ENCODE results near the gene ARFGAP2. TPM values are rescaled to one million over a fixed set of nuclear protein-coding genes. Genes with fewer than 3 reads are reported as not detected.

Gene ARFGAP2
- total and polyA plus RNA-seq, 2 donors (not counting 3 experiments of a cell fraction or from before 2014, with no cell fraction given) = 78.9 to 108 TPM

GRCh38 chr11:47130543-47130942 is 46.1 kb downstream of the ARFGAP2 start:
- H3K79me2 ChIP-seq (ENCODE audit: control insufficient read depth, insufficient read depth, low read length) = no peaks in the 10 kb centered on the region
- no peak for TF ChIP-seq GATA2 (IDR thresholded peaks at IDR 0.05; ENCODE audit: insufficient read depth, insufficient read length, low read depth, low read length)
- TF ChIP-seq EZH2 (IDR thresholded peaks at IDR 0.05; ENCODE audit: borderline replicate concordance, low read depth, low read length, severe bottlenecking) = no peak
- no peak for TF ChIP-seq POLR2AphosphoS5 (IDR thresholded peaks at IDR 0.05; ENCODE audit: insufficient read depth, low read depth, low read length)
- no peak for TF ChIP-seq FOS (IDR thresholded peaks at IDR 0.05; ENCODE audit: borderline replicate concordance, insufficient read depth, low read length)
- TF ChIP-seq JUN (IDR thresholded peaks at IDR 0.05; ENCODE audit: borderline replicate concordance, insufficient read depth, insufficient read length, low read depth) = no peak
- no peak for TF ChIP-seq POLR2A (IDR thresholded peaks at IDR 0.05; ENCODE audit: low read depth, low read length)
- TF ChIP-seq CTCF (IDR thresholded peaks at IDR 0.05; ENCODE audit: extremely low read depth in 1 of 2, insufficient read depth in 1 of 2, low read depth in 1 of 2, low read length in 2 of 2) = no peak
- no peak for TF ChIP-seq MAX (IDR thresholded peaks at IDR 0.05; ENCODE audit: insufficient read depth, insufficient read length)
- no peak for TF ChIP-seq MYC (IDR thresholded peaks at IDR 0.05; ENCODE audit: low read depth, low read length)
- H3K27me3 ChIP-seq (ENCODE audit: control insufficient read depth in 2 of 2, insufficient read depth in 2 of 2, low read length in 2 of 2) = no peaks in the 10 kb centered on the region
- BruUV-seq (replicated peaks) = no TSS peak
- H3K27ac ChIP-seq (ENCODE audit: insufficient read depth, low read depth, low read length) = no peak overlapping the region
- no peaks in the 10 kb centered on the region for H3K4me1 ChIP-seq (ENCODE audit: control insufficient read depth, extremely low read depth, insufficient read depth, low read length)
- H3K36me3 ChIP-seq (ENCODE audit: control insufficient read depth in 2 of 2, extremely low read depth in 1 of 2, insufficient read depth in 2 of 2, low read length in 2 of 2) = no peaks in the 10 kb centered on the region
- H3K4me3 ChIP-seq (replicated peaks in 1 of 3; ENCODE audit: insufficient read depth in 1 of 3, low read depth in 1 of 3, low read length in 3 of 3) = no peak overlapping the region
- dilution Hi-C loops (cut with MboI; ENCODE audit: extremely low pct_ligation_motif_present, low sequenced_read_pairs) (no loop called here), intact Hi-C loops (cut with micrococcal nuclease) (no loop called here)
- FAIRE-seq = no peak
- POLR2A ChIA-PET = interaction anchor here (0.7 kb wide), 1 partner anchor 276 kb away, joined by 3 read pairs; no protein-coding TSS in a partner anchor
- H2AFZ ChIP-seq (ENCODE audit: low read depth, low read length) = no peak overlapping the region
- no peaks in the 10 kb centered on the region for H3K9me1 ChIP-seq (replicated peaks; ENCODE audit: control insufficient read depth, extremely low read depth, insufficient read depth, low read length)
- no peak overlapping the region for H3K4me2 ChIP-seq (ENCODE audit: insufficient read depth, low read length)
- CTCF ChIA-PET = interaction anchor here (0.9 to 3.4 kb wide), 2 partner anchors 18 to 22 kb away, joined by 3 to 13 read pairs; no protein-coding TSS in a partner anchor
- H3K9ac ChIP-seq (replicated peaks; ENCODE audit: extremely low read depth, insufficient read depth, low read length) = no peak overlapping the region
- no peaks in the 10 kb centered on the region for H3K9me3 ChIP-seq (replicated peaks; ENCODE audit: control insufficient read depth, insufficient read depth, low read length)
- H4K20me1 ChIP-seq (replicated peaks; ENCODE audit: control insufficient read depth, extremely low read depth, insufficient read depth, low read length) = no peaks in the 10 kb centered on the region
- no peak for DNase-seq (ENCODE audit: low read depth, low spot score)
